Panc1 (cell line): Measurements from ENCODE around the gene NHLRC1. TPM values are rescaled to one million over a fixed set of nuclear protein-coding genes. Genes with fewer than 3 reads are reported as not detected.

Experiments used
- ATAC-seq: fragments of 200-7000 bp; cut with Tn5 transposase; 2 replicates; pipeline ENCODE4 v1.9.1; 2020; ENCODE audit warnings: mild to moderate bottlenecking, moderate library complexity
- BruUV-seq: library from RNA; stranded (reverse); fragments of 400-500 nt; replicated peaks from 2 replicates; lab custom pipeline; 2021; lab: Mats Ljungman, UMichigan
- CTCF ChIA-PET: fragments of 300-600 bp; sonication (Branson Sonifier 250); formaldehyde crosslinking; loops from one replicate; lab custom pipeline; 2022; ENCODE audit warnings: antibody characterized with exemption; lab: Charles Lee
- POLR2A ChIA-PET: fragments of 300-600 bp; sonication (Branson Sonifier 250); formaldehyde crosslinking; loops from one replicate; lab custom pipeline; 2022; ENCODE audit warnings: antibody characterized with exemption; lab: Charles Lee
- DNase-seq: peaks from one replicate; pipeline ENCODE4 v3.0.0-alpha.2; 2010; ENCODE audit warnings: low read depth, low spot score
- H3K27ac ChIP-seq: 2 replicates; pipeline ENCODE4 v1.5.1; 2011; ENCODE audit warnings: mild to moderate bottlenecking, low read length, inconsistent platforms
- H3K27me3 ChIP-seq: fragments of 200-500 bp; sonication (Bioruptor generic); 2 replicates; pipeline ENCODE4 v1.6.0; 2014; ENCODE audit warnings: low read length, inconsistent platforms; ENCODE audit not compliant: control insufficient read depth, insufficient read depth
- H3K36me3 ChIP-seq: fragments of 200-500 bp; sonication (Bioruptor generic); 2 replicates; pipeline ENCODE4 v1.5.1; 2014; ENCODE audit warnings: inconsistent platforms, mild to moderate bottlenecking, low read length, moderate library complexity; ENCODE audit not compliant: control insufficient read depth, insufficient read depth
- H3K4me1 ChIP-seq: 2 replicates; pipeline ENCODE4 v1.5.1; 2011; ENCODE audit warnings: inconsistent platforms, mild to moderate bottlenecking, low read length, moderate library complexity; ENCODE audit not compliant: control insufficient read depth, insufficient read depth
- H3K4me3 ChIP-seq, 2 experiments: 2 replicates each; pipeline ENCODE4 v1.5.1; 2011 to 2012; ENCODE audit warnings: low read depth in 2 of 2, low read length in 2 of 2, mild to moderate bottlenecking in 2 of 2, inconsistent platforms in 1 of 2, moderate library complexity in 1 of 2
- H3K9me3 ChIP-seq: fragments of 200-500 bp; sonication (Bioruptor generic); 2 replicates; pipeline ENCODE4 v1.5.1; 2014; ENCODE audit warnings: low read depth, mild to moderate bottlenecking, inconsistent platforms, low read length, moderate library complexity; ENCODE audit not compliant: control insufficient read depth, insufficient read depth
- POLR2AphosphoS5 ChIP-seq: IDR thresholded peaks from 2 replicates; pipeline ENCODE4 v1.6.1; 2012; ENCODE audit warnings: mild to moderate bottlenecking, low read depth, low read length, moderate library complexity
- SIN3A ChIP-seq: IDR thresholded peaks from 2 replicates; pipeline ENCODE4 v1.6.1; 2012; ENCODE audit warnings: low read depth, mild to moderate bottlenecking, low read length, moderate library complexity, borderline replicate concordance; ENCODE audit not compliant: insufficient read depth
- TCF7L2 ChIP-seq: IDR thresholded peaks from 2 replicates; pipeline ENCODE4 v1.6.1; 2011; ENCODE audit warnings: mild to moderate bottlenecking, low read depth, low read length, inconsistent platforms
- in situ Hi-C: cut with HindIII; loops from 2 replicates; pipeline ENCODE4 v1.10.0; 2016; ENCODE audit warnings: low sequenced_read_pairs, low pct_unique_long_range_greater_than_20kb
- intact Hi-C: fragments of 100-400 bp; cut with micrococcal nuclease; formaldehyde crosslinking; loops from one replicate; pipeline ENCODE4 v1.10.0; 2022; ENCODE audit not compliant: unreplicated experiment
- total RNA-seq: library from RNA; stranded (reverse); gene quantifications from one replicate; pipeline ENCODE4 v1.2.1, GENCODE V29; 2021; ENCODE audit not compliant: unreplicated experiment
- TF ChIP-seq, protein P1 (sequence below), 2 experiments: IDR thresholded peaks; 2 replicates each; pipeline ENCODE4 v1.6.1; 2011 to 2012; ENCODE audit warnings: low read depth in 2 of 2, control low read depth in 1 of 2, low read length in 1 of 2, mild to moderate bottlenecking in 1 of 2, moderate library complexity in 1 of 2; ENCODE audit not compliant: insufficient read depth in 1 of 2
- TF ChIP-seq, protein P2 (sequence below): fragments of 450-650 bp; IDR thresholded peaks from 2 replicates; pipeline ENCODE4 v1.5.1; 2017; ENCODE audit warnings: mild to moderate bottlenecking

The NHLRC1 gene
- total RNA-seq, 1 experiment from 2014 or later: 2.1 TPM

DNA sequence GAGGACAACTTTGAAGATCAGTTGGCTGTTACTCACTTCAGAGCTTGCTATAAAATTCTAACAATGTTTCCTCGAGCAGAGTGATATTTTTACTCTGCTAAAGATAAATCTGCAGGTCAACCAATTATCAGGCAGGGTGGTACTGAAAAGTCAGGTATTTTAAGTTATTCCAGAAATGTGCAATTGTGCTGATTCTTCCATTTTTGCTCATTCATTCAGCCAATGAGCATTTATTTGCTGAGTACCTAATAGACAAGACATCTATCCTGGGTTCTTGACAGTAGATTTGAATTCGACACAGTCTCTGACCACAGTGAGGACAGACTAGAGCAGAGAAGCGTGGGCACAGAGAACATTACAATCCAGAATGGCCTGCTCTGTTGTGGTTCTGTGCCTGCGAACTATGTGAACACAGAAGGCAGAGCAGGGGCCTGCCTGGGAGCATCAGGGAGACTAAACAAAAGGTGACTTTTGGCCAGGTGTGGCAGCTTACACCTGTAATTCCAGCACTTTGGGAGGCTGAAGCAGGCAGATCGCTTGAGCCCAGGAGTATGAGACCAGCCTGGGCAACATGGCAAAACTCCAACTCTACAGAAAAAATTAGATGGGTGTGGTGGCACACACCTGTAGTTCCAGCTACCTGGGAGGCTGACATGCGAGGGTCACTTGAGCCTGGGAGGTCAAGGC is 17.6 kb upstream of the NHLRC1 start:
- no peak for ATAC-seq
- in situ Hi-C loops (no loop called here), intact Hi-C loops (no loop called here)
- TF ChIP-seq, protein P1, sequence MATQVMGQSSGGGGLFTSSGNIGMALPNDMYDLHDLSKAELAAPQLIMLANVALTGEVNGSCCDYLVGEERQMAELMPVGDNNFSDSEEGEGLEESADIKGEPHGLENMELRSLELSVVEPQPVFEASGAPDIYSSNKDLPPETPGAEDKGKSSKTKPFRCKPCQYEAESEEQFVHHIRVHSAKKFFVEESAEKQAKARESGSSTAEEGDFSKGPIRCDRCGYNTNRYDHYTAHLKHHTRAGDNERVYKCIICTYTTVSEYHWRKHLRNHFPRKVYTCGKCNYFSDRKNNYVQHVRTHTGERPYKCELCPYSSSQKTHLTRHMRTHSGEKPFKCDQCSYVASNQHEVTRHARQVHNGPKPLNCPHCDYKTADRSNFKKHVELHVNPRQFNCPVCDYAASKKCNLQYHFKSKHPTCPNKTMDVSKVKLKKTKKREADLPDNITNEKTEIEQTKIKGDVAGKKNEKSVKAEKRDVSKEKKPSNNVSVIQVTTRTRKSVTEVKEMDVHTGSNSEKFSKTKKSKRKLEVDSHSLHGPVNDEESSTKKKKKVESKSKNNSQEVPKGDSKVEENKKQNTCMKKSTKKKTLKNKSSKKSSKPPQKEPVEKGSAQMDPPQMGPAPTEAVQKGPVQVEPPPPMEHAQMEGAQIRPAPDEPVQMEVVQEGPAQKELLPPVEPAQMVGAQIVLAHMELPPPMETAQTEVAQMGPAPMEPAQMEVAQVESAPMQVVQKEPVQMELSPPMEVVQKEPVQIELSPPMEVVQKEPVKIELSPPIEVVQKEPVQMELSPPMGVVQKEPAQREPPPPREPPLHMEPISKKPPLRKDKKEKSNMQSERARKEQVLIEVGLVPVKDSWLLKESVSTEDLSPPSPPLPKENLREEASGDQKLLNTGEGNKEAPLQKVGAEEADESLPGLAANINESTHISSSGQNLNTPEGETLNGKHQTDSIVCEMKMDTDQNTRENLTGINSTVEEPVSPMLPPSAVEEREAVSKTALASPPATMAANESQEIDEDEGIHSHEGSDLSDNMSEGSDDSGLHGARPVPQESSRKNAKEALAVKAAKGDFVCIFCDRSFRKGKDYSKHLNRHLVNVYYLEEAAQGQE (IDR thresholded peaks at IDR 0.05; ENCODE audit: insufficient read depth in 1 of 2, low read depth in 2 of 2, low read length in 1 of 2): no peak
- TF ChIP-seq POLR2AphosphoS5 (no peak), SIN3A (no peak), TCF7L2 (no peak)
- TF ChIP-seq, protein P2, sequence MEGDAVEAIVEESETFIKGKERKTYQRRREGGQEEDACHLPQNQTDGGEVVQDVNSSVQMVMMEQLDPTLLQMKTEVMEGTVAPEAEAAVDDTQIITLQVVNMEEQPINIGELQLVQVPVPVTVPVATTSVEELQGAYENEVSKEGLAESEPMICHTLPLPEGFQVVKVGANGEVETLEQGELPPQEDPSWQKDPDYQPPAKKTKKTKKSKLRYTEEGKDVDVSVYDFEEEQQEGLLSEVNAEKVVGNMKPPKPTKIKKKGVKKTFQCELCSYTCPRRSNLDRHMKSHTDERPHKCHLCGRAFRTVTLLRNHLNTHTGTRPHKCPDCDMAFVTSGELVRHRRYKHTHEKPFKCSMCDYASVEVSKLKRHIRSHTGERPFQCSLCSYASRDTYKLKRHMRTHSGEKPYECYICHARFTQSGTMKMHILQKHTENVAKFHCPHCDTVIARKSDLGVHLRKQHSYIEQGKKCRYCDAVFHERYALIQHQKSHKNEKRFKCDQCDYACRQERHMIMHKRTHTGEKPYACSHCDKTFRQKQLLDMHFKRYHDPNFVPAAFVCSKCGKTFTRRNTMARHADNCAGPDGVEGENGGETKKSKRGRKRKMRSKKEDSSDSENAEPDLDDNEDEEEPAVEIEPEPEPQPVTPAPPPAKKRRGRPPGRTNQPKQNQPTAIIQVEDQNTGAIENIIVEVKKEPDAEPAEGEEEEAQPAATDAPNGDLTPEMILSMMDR: no peak
- CTCF ChIA-PET: no interaction called here
- Histone ChIP-seq H3K4me1 (no peaks in the 10 kb centered on the region), H3K9me3 (no peaks in the 10 kb centered on the region), H3K27me3 (no peaks in the 10 kb centered on the region), H3K4me3 (no peak overlapping the region), H3K27ac (no peak overlapping the region), H3K36me3 (no peaks in the 10 kb centered on the region)
- no TSS peak for BruUV-seq
- POLR2A ChIA-PET: no interaction called here
- DNase-seq: no peak

DNA sequence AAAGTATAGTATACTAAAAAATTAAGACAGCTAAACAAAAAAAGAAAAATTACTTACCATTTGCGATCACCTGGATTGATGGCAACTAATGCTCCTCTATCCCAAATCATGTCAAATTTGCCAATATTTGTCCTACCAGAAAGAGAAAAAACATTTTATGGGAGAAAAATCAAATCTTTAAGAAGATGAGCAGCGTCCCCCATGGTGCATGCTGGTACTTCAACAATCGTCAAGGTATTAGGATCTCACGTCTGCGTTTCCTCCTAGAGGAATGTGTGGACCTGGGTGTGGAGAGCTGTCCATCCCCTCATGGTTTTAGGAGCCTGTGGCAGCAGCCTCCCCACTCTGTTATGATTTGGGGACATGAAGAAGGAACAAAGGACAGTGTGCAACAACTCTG is 16.4 kb upstream of the NHLRC1 start:
- no peak for DNase-seq
- TF ChIP-seq POLR2AphosphoS5 (no peak), TCF7L2 (no peak), SIN3A (no peak)
- TF ChIP-seq, protein P1 (IDR thresholded peaks at IDR 0.05; ENCODE audit: insufficient read depth in 1 of 2, low read depth in 2 of 2, low read length in 1 of 2): no peak
- TF ChIP-seq, protein P2: no peak
- Histone ChIP-seq H3K4me1 (no peaks in the 10 kb centered on the region), H3K9me3 (no peaks in the 10 kb centered on the region), H3K4me3 (no peak overlapping the region), H3K36me3 (no peaks in the 10 kb centered on the region), H3K27me3 (no peaks in the 10 kb centered on the region), H3K27ac (no peak overlapping the region)
- ChIA-PET CTCF (no interaction called here), POLR2A (no interaction called here)
- intact Hi-C loops: no loop called here
- ATAC-seq: no peak
- in situ Hi-C loops: no loop called here
- no TSS peak for BruUV-seq
